ENCODE data around the gene DET1. TPM values are rescaled to one million over a fixed set of nuclear protein-coding genes. Genes with fewer than 3 reads are reported as not detected.
"Not testable (repeated sequence)": the region's sequence is repeated elsewhere in the genome, so short reads cannot be mapped to it uniquely, and the experiment has no call there.

The DET1 gene
- total and polyA plus RNA-seq, 4 experiments from 2014 or later, result 1.1 to 11.7 (median 7.5) TPM

GRCh38 chr15:88529021-88529630 is 17.4 kb downstream of the DET1 start:
- Histone ChIP-seq H3K27ac (ENCODE audit: low read depth, low read length) (no peak overlapping the region), H3K4me3 (ENCODE audit: low read length in 2 of 2) (no peak overlapping the region), H3K4me1 (ENCODE audit: insufficient read depth, low read length) (no peaks in the 10 kb centered on the region), H3K27me3 (ENCODE audit: insufficient read depth, low read length) (no peaks in the 10 kb centered on the region), H3K36me3 (ENCODE audit: insufficient read depth, low read length) (peaks cover 30% of the 10 kb centered on the region), H3K9me3 (ENCODE audit: control insufficient read depth in 1 of 2, low read length in 2 of 2) (no peaks in the 10 kb centered on the region)
- CTCF ChIA-PET (ENCODE audit: partially characterized antibody), result no interaction called here
- Mint-ChIP-seq H3K36me3 (peaks cover 72 to 79% of the 10 kb centered on the region in 2 donors), H3K27me3 (no peaks in the 10 kb centered on the region), H3K27ac (no peak overlapping the region), H3K4me1 (peaks cover 0 to 7% (median under 1%) of the 10 kb centered on the region in 4 donors), H3K9me3 (peaks cover 0 to 5% (median under 1%) of the 10 kb centered on the region in 8 donors), H3K4me3 (no peak overlapping the region)
- POLR2A ChIA-PET (ENCODE audit: partially characterized antibody), result no interaction called here
- DNase-seq, result no peak
- intact Hi-C loops (cut with micrococcal nuclease), result no loop called here

- no peak for DNase-seq
- Mint-ChIP-seq H3K36me3 (peaks cover 67 to 72% of the 10 kb centered on the region in 2 donors), H3K27me3 (no peaks in the 10 kb centered on the region), H3K27ac (no peak overlapping the region), H3K4me3 (no peak overlapping the region), H3K4me1 (peaks cover 0 to 7% (median 2%) of the 10 kb centered on the region in 4 donors), H3K9me3 (no peaks in the 10 kb centered on the region)
- peaks cover 28% of the 10 kb centered on the region for H3K36me3 ChIP-seq (ENCODE audit: insufficient read depth, low read length)
- ChIA-PET CTCF (ENCODE audit: partially characterized antibody) (no interaction called here), POLR2A (ENCODE audit: partially characterized antibody) (no interaction called here)
- H3K4me1 ChIP-seq (ENCODE audit: insufficient read depth, low read length), result no peaks in the 10 kb centered on the region
- H3K27me3 ChIP-seq (ENCODE audit: insufficient read depth, low read length), result no peaks in the 10 kb centered on the region
- H3K9me3 ChIP-seq (ENCODE audit: control insufficient read depth in 1 of 2, low read length in 2 of 2), result no peaks in the 10 kb centered on the region
- H3K27ac ChIP-seq (ENCODE audit: low read depth, low read length), result no peak overlapping the region
- intact Hi-C loops (cut with micrococcal nuclease), result no loop called here
- H3K4me3 ChIP-seq (ENCODE audit: low read length in 2 of 2), result no peak overlapping the region
Observed at GRCh38 chr15:88526247-88526879, 20.1 kb downstream of the DET1 start.

GRCh38 chr15:88525418-88525817 is 21.1 kb downstream of the DET1 start:
- intact Hi-C loops (cut with micrococcal nuclease), result no loop called here
- H3K4me3 Mint-ChIP-seq, result no peak overlapping the region
- Histone ChIP-seq H3K4me1 (ENCODE audit: insufficient read depth, low read length) (no peaks in the 10 kb centered on the region), H3K36me3 (ENCODE audit: insufficient read depth, low read length) (peaks cover 19% of the 10 kb centered on the region), H3K4me3 (ENCODE audit: low read length in 2 of 2) (no peak overlapping the region), H3K27me3 (ENCODE audit: insufficient read depth, low read length) (no peaks in the 10 kb centered on the region), H3K27ac (ENCODE audit: low read depth, low read length) (no peak overlapping the region), H3K9me3 (ENCODE audit: control insufficient read depth in 1 of 2, low read length in 2 of 2) (no peaks in the 10 kb centered on the region)
- no peaks in the 10 kb centered on the region for H3K9me3 Mint-ChIP-seq
- peaks cover 58 to 63% of the 10 kb centered on the region in 2 donors for H3K36me3 Mint-ChIP-seq
- no peak for DNase-seq
- peaks cover 0 to 7% (median 2%) of the 10 kb centered on the region in 4 donors for H3K4me1 Mint-ChIP-seq
- POLR2A ChIA-PET (ENCODE audit: partially characterized antibody), result no interaction called here
- H3K27me3 Mint-ChIP-seq, result no peaks in the 10 kb centered on the region
- no peak overlapping the region for H3K27ac Mint-ChIP-seq
- CTCF ChIA-PET (ENCODE audit: partially characterized antibody), result no interaction called here

GRCh38 chr15:88524094-88524493 is 22.4 kb downstream of the DET1 start:
- H3K36me3 Mint-ChIP-seq, result peaks cover 44 to 49% of the 10 kb centered on the region in 2 donors
- CTCF ChIA-PET (ENCODE audit: partially characterized antibody); intact Hi-C loops (cut with micrococcal nuclease); H3K9me3 Mint-ChIP-seq; POLR2A ChIA-PET (ENCODE audit: partially characterized antibody); H3K4me1 ChIP-seq (ENCODE audit: insufficient read depth, low read length); H3K36me3 ChIP-seq (ENCODE audit: insufficient read depth, low read length); H3K27ac Mint-ChIP-seq; H3K27me3 Mint-ChIP-seq; DNase-seq; H3K9me3 ChIP-seq (ENCODE audit: control insufficient read depth in 1 of 2, low read length in 2 of 2); H3K4me3 Mint-ChIP-seq; H3K4me1 Mint-ChIP-seq; H3K27ac ChIP-seq (ENCODE audit: low read depth, low read length); H3K27me3 ChIP-seq (ENCODE audit: insufficient read depth, low read length); H3K4me3 ChIP-seq (ENCODE audit: low read length in 2 of 2): not testable (repeated sequence)

- DNase-seq, result no peak
- CTCF ChIA-PET (ENCODE audit: partially characterized antibody), result no interaction called here
- Mint-ChIP-seq H3K36me3 (peaks cover 16 to 22% of the 10 kb centered on the region in 2 donors), H3K27ac (no peak overlapping the region), H3K9me3 (no peaks in the 10 kb centered on the region), H3K27me3 (no peaks in the 10 kb centered on the region), H3K4me1 (peaks cover 0 to 3% (median 0%) of the 10 kb centered on the region in 4 donors), H3K4me3 (no peak overlapping the region)
- Histone ChIP-seq H3K9me3 (ENCODE audit: control insufficient read depth in 1 of 2, low read length in 2 of 2) (no peaks in the 10 kb centered on the region), H3K4me3 (ENCODE audit: low read length in 2 of 2) (no peak overlapping the region), H3K27ac (ENCODE audit: low read depth, low read length) (no peak overlapping the region), H3K27me3 (ENCODE audit: insufficient read depth, low read length) (no peaks in the 10 kb centered on the region), H3K4me1 (ENCODE audit: insufficient read depth, low read length) (no peaks in the 10 kb centered on the region), H3K36me3 (ENCODE audit: insufficient read depth, low read length) (no peaks in the 10 kb centered on the region)
- POLR2A ChIA-PET (ENCODE audit: partially characterized antibody), result no interaction called here
- intact Hi-C loops (cut with micrococcal nuclease), result no loop called here
Observed at GRCh38 chr15:88518903-88519302, 27.6 kb downstream of the DET1 start.

- no peak overlapping the region for H3K27ac Mint-ChIP-seq
- no peaks in the 10 kb centered on the region for H3K27me3 Mint-ChIP-seq
- no peak for DNase-seq
- Histone ChIP-seq H3K27me3 (ENCODE audit: insufficient read depth, low read length) (no peaks in the 10 kb centered on the region), H3K27ac (ENCODE audit: low read depth, low read length) (no peak overlapping the region), H3K36me3 (ENCODE audit: insufficient read depth, low read length) (peaks cover 16% of the 10 kb centered on the region), H3K4me3 (ENCODE audit: low read length in 2 of 2) (no peak overlapping the region), H3K9me3 (ENCODE audit: control insufficient read depth in 1 of 2, low read length in 2 of 2) (no peaks in the 10 kb centered on the region), H3K4me1 (ENCODE audit: insufficient read depth, low read length) (no peaks in the 10 kb centered on the region)
- no peak overlapping the region for H3K4me3 Mint-ChIP-seq
- ChIA-PET CTCF (ENCODE audit: partially characterized antibody) (no interaction called here), POLR2A (ENCODE audit: partially characterized antibody) (no interaction called here)
- peaks cover 51 to 55% of the 10 kb centered on the region in 2 donors for H3K36me3 Mint-ChIP-seq
- H3K9me3 Mint-ChIP-seq, result no peaks in the 10 kb centered on the region
- intact Hi-C loops (cut with micrococcal nuclease), result no loop called here
- no peaks in the 10 kb centered on the region for H3K4me1 Mint-ChIP-seq
Observed at GRCh38 chr15:88513195-88513594, 33.3 kb downstream of the DET1 start.

- Histone ChIP-seq H3K36me3 (ENCODE audit: insufficient read depth, low read length) (peaks cover 16% of the 10 kb centered on the region), H3K27ac (ENCODE audit: low read depth, low read length) (no peak overlapping the region), H3K4me3 (ENCODE audit: low read length in 2 of 2) (no peak overlapping the region), H3K4me1 (ENCODE audit: insufficient read depth, low read length) (no peaks in the 10 kb centered on the region), H3K9me3 (ENCODE audit: control insufficient read depth in 1 of 2, low read length in 2 of 2) (no peaks in the 10 kb centered on the region), H3K27me3 (ENCODE audit: insufficient read depth, low read length) (no peaks in the 10 kb centered on the region)
- H3K36me3 Mint-ChIP-seq, result peaks cover 52 to 54% of the 10 kb centered on the region in 2 donors
- POLR2A ChIA-PET (ENCODE audit: partially characterized antibody), result no interaction called here
- no peak overlapping the region for H3K4me3 Mint-ChIP-seq
- no peak for DNase-seq
- no peaks in the 10 kb centered on the region for H3K4me1 Mint-ChIP-seq
- intact Hi-C loops (cut with micrococcal nuclease), result no loop called here
- no peaks in the 10 kb centered on the region for H3K27me3 Mint-ChIP-seq
- no peak overlapping the region for H3K27ac Mint-ChIP-seq
- CTCF ChIA-PET (ENCODE audit: partially characterized antibody), result no interaction called here
- no peaks in the 10 kb centered on the region for H3K9me3 Mint-ChIP-seq
Observed at GRCh38 chr15:88512601-88513000, 33.9 kb downstream of the DET1 start.

All from CD4-positive, alpha-beta memory T cell (primary cell).